ENCODE measurements around the gene CLIC1.

CLIC1 gene

DNA sequence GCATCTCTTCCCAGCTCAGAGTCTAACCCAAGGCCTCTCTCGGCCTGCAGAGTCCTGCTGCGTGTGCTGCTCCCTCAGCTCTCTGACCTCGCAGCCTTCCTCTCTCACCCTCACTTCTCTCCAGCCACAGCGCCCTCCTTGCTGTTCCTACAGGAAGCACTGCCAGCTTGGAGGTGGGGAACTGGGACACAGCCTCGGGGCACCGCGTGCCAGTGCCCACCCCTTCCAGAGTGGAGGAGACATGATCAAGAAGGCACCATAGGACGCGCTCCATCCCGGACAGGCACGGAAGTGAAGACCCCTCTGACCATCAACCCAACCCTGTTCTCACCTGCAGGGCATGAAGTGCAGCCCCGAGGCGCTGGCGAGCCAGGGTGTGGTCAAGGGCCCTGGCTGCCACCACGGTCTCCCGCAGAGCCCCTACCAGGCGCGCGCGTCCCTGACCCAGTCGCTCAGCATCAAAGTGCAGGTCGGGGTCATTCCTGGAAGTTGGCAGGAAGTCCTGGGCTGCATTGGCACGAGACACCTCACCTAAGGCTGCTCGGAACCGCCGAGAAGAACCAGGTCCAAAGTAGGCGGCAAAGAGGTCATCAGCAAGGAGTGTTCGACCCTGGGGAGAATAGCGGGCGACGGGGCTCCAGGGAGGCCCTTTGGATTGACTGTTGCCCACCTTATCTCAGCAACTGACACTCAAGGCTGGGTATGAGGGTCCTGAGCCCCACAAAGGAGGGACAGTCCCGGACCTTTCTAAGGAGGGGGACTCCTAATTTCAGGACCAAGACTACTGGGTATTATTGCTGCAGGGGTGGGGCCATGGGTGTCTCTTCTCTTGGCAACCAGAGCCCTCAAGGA is 39.5 kb upstream of the CLIC1 start:
- peak overlapping the region; percentile 81 for H3K27ac ChIP-seq
- TF ChIP-seq ZFX (IDR thresholded peaks at IDR 0.05; ENCODE audit: borderline replicate concordance) = no peak

DNA sequence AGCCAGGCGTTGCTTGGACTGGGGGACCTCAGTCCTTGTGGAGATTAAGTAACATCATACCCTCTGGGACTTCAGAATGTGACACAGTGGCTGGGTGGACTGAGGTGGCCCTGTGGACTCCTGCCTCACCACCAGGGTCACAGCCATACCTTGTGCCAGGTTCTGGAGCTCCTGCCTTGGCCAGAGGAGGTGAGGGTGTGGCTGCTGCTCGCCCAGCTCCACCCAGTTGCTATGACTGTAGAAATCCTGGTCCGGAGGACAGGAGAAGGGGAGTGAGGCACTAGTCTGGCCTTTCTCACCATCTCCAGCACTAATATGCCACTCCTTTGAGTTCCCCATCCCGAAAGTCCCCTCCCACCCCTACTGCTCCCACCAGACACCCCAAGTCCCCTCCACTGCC is 38.9 kb upstream of the CLIC1 start:
- TF ChIP-seq ZFX (IDR thresholded peaks at IDR 0.05; ENCODE audit: borderline replicate concordance) = no peak
- TF ChIP-seq, protein P1, sequence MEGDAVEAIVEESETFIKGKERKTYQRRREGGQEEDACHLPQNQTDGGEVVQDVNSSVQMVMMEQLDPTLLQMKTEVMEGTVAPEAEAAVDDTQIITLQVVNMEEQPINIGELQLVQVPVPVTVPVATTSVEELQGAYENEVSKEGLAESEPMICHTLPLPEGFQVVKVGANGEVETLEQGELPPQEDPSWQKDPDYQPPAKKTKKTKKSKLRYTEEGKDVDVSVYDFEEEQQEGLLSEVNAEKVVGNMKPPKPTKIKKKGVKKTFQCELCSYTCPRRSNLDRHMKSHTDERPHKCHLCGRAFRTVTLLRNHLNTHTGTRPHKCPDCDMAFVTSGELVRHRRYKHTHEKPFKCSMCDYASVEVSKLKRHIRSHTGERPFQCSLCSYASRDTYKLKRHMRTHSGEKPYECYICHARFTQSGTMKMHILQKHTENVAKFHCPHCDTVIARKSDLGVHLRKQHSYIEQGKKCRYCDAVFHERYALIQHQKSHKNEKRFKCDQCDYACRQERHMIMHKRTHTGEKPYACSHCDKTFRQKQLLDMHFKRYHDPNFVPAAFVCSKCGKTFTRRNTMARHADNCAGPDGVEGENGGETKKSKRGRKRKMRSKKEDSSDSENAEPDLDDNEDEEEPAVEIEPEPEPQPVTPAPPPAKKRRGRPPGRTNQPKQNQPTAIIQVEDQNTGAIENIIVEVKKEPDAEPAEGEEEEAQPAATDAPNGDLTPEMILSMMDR (IDR thresholded peaks at IDR 0.05) = no peak
- H3K27ac ChIP-seq = peak overlapping the region; percentile 81

- TF ChIP-seq, protein P1 (IDR thresholded peaks at IDR 0.05) = no peak
- TF ChIP-seq ZFX (IDR thresholded peaks at IDR 0.05; ENCODE audit: borderline replicate concordance) = no peak
- H3K27ac ChIP-seq = no peak overlapping the region
These were observed 35.6 kb upstream of the CLIC1 start for GRCh38 chr6:31771992-31772358.

GRCh38 chr6:31770860-31771259 is 34.5 kb upstream of the CLIC1 start:
- H3K27ac ChIP-seq = no peak overlapping the region
- no peak for TF ChIP-seq ZFX (IDR thresholded peaks at IDR 0.05; ENCODE audit: borderline replicate concordance)
- TF ChIP-seq, protein P1 (IDR thresholded peaks at IDR 0.05) = no peak

GRCh38 chr6:31769684-31770371 is 33.5 kb upstream of the CLIC1 start:
- TF ChIP-seq, protein P1 (IDR thresholded peaks at IDR 0.05) = peak; percentile 93
- no peak for TF ChIP-seq ZFX (IDR thresholded peaks at IDR 0.05; ENCODE audit: borderline replicate concordance)
- H3K27ac ChIP-seq = no peak overlapping the region

DNA sequence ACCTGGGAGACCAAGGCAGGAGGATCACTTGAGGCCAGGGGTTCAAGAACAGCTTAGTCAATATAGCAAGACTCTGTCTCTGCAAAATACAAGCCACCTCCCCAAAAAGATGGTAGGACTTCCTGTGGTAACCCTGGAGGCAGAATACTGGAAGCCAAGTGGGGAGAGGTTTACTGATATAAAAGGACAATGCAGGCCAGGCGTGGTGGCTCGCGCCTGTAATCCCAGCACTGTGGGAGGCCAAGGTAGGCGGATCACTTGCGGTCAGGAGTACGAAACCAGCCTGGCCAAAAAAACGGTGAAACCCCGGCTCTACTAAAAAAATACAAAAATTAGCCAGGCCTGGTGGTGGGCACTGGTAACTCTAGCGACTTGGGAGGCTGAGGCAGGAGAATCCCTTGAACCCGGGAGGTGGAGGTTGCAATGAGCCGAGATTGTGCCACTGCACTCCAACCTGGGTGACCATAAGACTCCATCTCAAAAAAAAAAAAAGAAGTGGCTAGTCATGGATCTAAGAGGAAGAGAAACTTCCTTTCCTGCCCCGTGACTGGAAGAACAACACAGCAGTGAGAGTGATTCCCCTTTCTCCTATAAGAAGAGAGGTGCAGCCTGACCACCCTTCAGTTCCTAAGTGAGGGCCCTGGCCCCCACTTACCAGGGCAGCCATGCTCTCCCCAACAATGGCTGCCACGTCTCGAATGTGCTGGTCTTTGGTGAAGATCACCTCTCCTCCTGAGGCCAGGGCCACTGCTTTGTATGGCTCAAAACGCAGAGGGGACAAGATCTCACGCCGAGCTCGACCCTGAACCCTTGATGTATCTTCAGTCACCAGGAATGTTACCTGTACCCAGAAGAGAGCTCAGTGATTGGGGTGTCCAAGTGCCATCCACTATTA is 32.3 kb upstream of the CLIC1 start:
- TF ChIP-seq ZFX (IDR thresholded peaks at IDR 0.05; ENCODE audit: borderline replicate concordance) = no peak
- TF ChIP-seq, protein P1 (IDR thresholded peaks at IDR 0.05) = no peak
- H3K27ac ChIP-seq = no peak overlapping the region

- H3K27ac ChIP-seq = no peak overlapping the region
- no peak for TF ChIP-seq ZFX (IDR thresholded peaks at IDR 0.05; ENCODE audit: borderline replicate concordance)
- TF ChIP-seq, protein P1 (IDR thresholded peaks at IDR 0.05) = no peak
These were observed 30.8 kb upstream of the CLIC1 start for GRCh38 chr6:31767096-31767645.

All from 22Rv1 (cell line).